Skin epidermis (tissue), 12 donors: ENCODE results near the gene SHC3.
A peak's percentile ranks its signal among the peaks of the same experiment; 100 is the strongest.

Experiments
- H3K27ac ChIP-seq, 21 experiments: fragments of 200-600 bp; sonication (generic) in 11 of 21; one replicate each; pipeline ENCODE4 v1.5.0; 2020; ENCODE audit warnings: mild to moderate bottlenecking in 3 of 21, inconsistent platforms in 2 of 21, moderate library complexity in 2 of 21
- H3K4me3 ChIP-seq, 7 experiments: fragments of 200-600 bp; sonication (generic) in 2 of 7; one replicate each; pipeline ENCODE4 v1.5.0; 2020; ENCODE audit warnings: inconsistent platforms in 2 of 7, mild to moderate bottlenecking in 2 of 7, moderate library complexity in 1 of 7

The SHC3 gene

GRCh38 chr9:89187950-89188349 is 9.3 kb upstream of the SHC3 start:
- Histone ChIP-seq H3K27ac (no peak overlapping the region), H3K4me3 (no peak overlapping the region)

GRCh38 chr9:89187541-89187940 is 8.9 kb upstream of the SHC3 start:
- no peak overlapping the region for H3K4me3 ChIP-seq

GRCh38 chr9:89186960-89187359 is 8.3 kb upstream of the SHC3 start:
- no peak overlapping the region for H3K27ac ChIP-seq
- H3K4me3 ChIP-seq = no peak overlapping the region

More at GRCh38 chr9:89187541-89187940, 8.9 kb upstream of the SHC3 start:
- H3K27ac ChIP-seq = no peak overlapping the region

- Histone ChIP-seq H3K4me3 (no peak overlapping the region), H3K27ac (no peak overlapping the region)
Observed at GRCh38 chr9:89185980-89186379, 7.4 kb upstream of the SHC3 start.

- Histone ChIP-seq H3K27ac (no peak overlapping the region), H3K4me3 (no peak overlapping the region)
Observed at GRCh38 chr9:89183146-89183545, 4.5 kb upstream of the SHC3 start.

- Histone ChIP-seq H3K27ac (no peak overlapping the region), H3K4me3 (no peak overlapping the region)
Observed at GRCh38 chr9:89182369-89182768, 3.8 kb upstream of the SHC3 start.

- Histone ChIP-seq H3K27ac (peak overlapping the region in 18 of 21 experiments; percentile 23 to 77 (median 58)), H3K4me3 (peak overlapping the region; percentile 13 to 30 (median 17))
Observed at GRCh38 chr9:89179895-89180734, 1.5 kb upstream of the SHC3 start.

- H3K27ac ChIP-seq = peak overlapping the region in 17 of 21 experiments; percentile 23 to 77 (median 58)
- peak overlapping the region in 6 of 7 experiments; percentile 13 to 30 (median 18) for H3K4me3 ChIP-seq
Observed at GRCh38 chr9:89179540-89179894, 899 bp upstream of the SHC3 start.

GRCh38 chr9:89178830-89179539 is 367 bp upstream of the SHC3 start:
- Histone ChIP-seq H3K4me3 (peak overlapping the region in 5 of 7 experiments; percentile 27 to 58 (median 37)), H3K27ac (peak overlapping the region in 4 of 21 experiments; percentile 40 to 69 (median 58))

GRCh38 chr9:89177012-89177943 is 1.3 kb downstream of the SHC3 start:
- Histone ChIP-seq H3K4me3 (peak overlapping the region; percentile 22 to 58 (median 34)), H3K27ac (peak overlapping the region in 6 of 21 experiments; percentile 17 to 73 (median 27))

GRCh38 chr9:89175828-89176261 is 2.8 kb downstream of the SHC3 start:
- no peak overlapping the region for H3K4me3 ChIP-seq
- H3K27ac ChIP-seq = no peak overlapping the region

GRCh38 chr9:89174291-89174690 is 4.3 kb downstream of the SHC3 start:
- no peak overlapping the region for H3K27ac ChIP-seq
- no peak overlapping the region for H3K4me3 ChIP-seq

- H3K27ac ChIP-seq = no peak overlapping the region
- no peak overlapping the region for H3K4me3 ChIP-seq
Observed at GRCh38 chr9:89173072-89173471, 5.5 kb downstream of the SHC3 start.

- Histone ChIP-seq H3K27ac (no peak overlapping the region), H3K4me3 (no peak overlapping the region)
Observed at GRCh38 chr9:89172398-89172797, 6.2 kb downstream of the SHC3 start.

- H3K4me3 ChIP-seq = no peak overlapping the region
- no peak overlapping the region for H3K27ac ChIP-seq
Observed at GRCh38 chr9:89171693-89172092, 6.9 kb downstream of the SHC3 start.

- Histone ChIP-seq H3K4me3 (no peak overlapping the region), H3K27ac (no peak overlapping the region)
Observed at GRCh38 chr9:89171231-89171630, 7.4 kb downstream of the SHC3 start.

GRCh38 chr9:89168901-89169813 is 9.5 kb downstream of the SHC3 start:
- peak overlapping the region in 1 of 21 experiments; percentile 15 for H3K27ac ChIP-seq
- H3K4me3 ChIP-seq = no peak overlapping the region

GRCh38 chr9:89167788-89168187 is 10.8 kb downstream of the SHC3 start:
- Histone ChIP-seq H3K4me3 (no peak overlapping the region), H3K27ac (no peak overlapping the region)

- no peak overlapping the region for H3K27ac ChIP-seq
- H3K4me3 ChIP-seq = no peak overlapping the region
Observed at GRCh38 chr9:89166852-89167251, 11.8 kb downstream of the SHC3 start.
